Thymus (tissue), 14 donors: Measurements from ENCODE around the gene CCDC149. TPM values are rescaled to one million over a fixed set of nuclear protein-coding genes. Genes with fewer than 3 reads are reported as not detected.
A peak's percentile ranks its signal among the peaks of the same experiment; 100 is the strongest.

Source experiments
- DNase-seq, 9 donors: peaks; one replicate each; pipeline ENCODE4 v3.0.0-alpha.2; 2013; ENCODE audit warnings: low spot score in 9 of 9, low read depth in 6 of 9, missing footprints in 1 of 9
- H3K27ac ChIP-seq, 2 donors: one replicate each; pipeline ENCODE4 v1.5.1; 2013; ENCODE audit warnings: control low read depth in 1 of 2, low read depth in 1 of 2, low read length in 1 of 2, mild to moderate bottlenecking in 1 of 2, moderate library complexity in 1 of 2
- H3K27me3 ChIP-seq, 2 donors: one replicate each; pipeline ENCODE4 v1.5.1; 2013; ENCODE audit warnings: low read length in 1 of 2; ENCODE audit not compliant: control insufficient read depth in 2 of 2, insufficient read depth in 1 of 2
- H3K36me3 ChIP-seq, 2 donors: one replicate each; pipeline ENCODE4 v1.5.1; 2013; ENCODE audit warnings: low read length in 1 of 2, mild to moderate bottlenecking in 1 of 2, moderate library complexity in 1 of 2; ENCODE audit not compliant: control insufficient read depth in 2 of 2, insufficient read depth in 2 of 2
- H3K4me1 ChIP-seq, 2 donors: one replicate each; pipeline ENCODE4 v1.5.1; 2013; ENCODE audit warnings: low read length in 2 of 2; ENCODE audit not compliant: control insufficient read depth in 2 of 2, insufficient read depth in 2 of 2
- H3K4me3 ChIP-seq, 2 donors: one replicate each; pipeline ENCODE4 v1.5.1; 2013; ENCODE audit warnings: low read length in 2 of 2, control low read depth in 1 of 2, mild to moderate bottlenecking in 1 of 2
- H3K9me3 ChIP-seq, 2 donors: one replicate each; pipeline ENCODE4 v1.5.1; 2013; ENCODE audit warnings: low read length in 1 of 2, mild to moderate bottlenecking in 1 of 2; ENCODE audit not compliant: control insufficient read depth in 2 of 2, insufficient read depth in 1 of 2
- WGBS: extraction: QIAGEN DNeasy Blood & Tissue Kit; methylation state at CpG from one replicate; pipeline ENCODE4 v1.1.7; 2013; 5-methylcytosine and 5-hydroxymethylcytosine counted together
- long read RNA-seq, 10 donors: transcript quantifications; one replicate each; lab custom pipeline, GENCODE V29; 2026
- polyA plus RNA-seq: library from polyadenylated mRNA; stranded (reverse); fragments of 200-250 nt; gene quantifications from one replicate; pipeline ENCODE4 v1.2.3, GENCODE V29; 2013
- total RNA-seq: library from RNA; stranded (reverse); fragments of 120-200 nt; gene quantifications from one replicate; pipeline ENCODE4 v1.2.4, GENCODE V29; 2013
- donor health status: healthy.

The CCDC149 gene
- total RNA-seq (1.5 TPM), polyA plus RNA-seq (6.2 TPM)
- long read RNA-seq, donor 1 = 0 reads
- long read RNA-seq, donor 2 = 0 reads
- long read RNA-seq, donor 3, partial matches to known transcripts = 0 of 2 reads
- long read RNA-seq, donor 3, other reads (novel, unspliced or antisense) = 0 of 2 reads
- long read RNA-seq, donor 4, partial matches to known transcripts = 0 of 1 reads
- long read RNA-seq, donor 4, other reads (novel, unspliced or antisense) = 0 of 1 reads
- long read RNA-seq, donor 5, partial matches to known transcripts = 0 of 3 reads
- long read RNA-seq, donor 5, other reads (novel, unspliced or antisense) = 0 of 3 reads
- long read RNA-seq, donor 6, partial matches to known transcripts = 0 of 1 reads
- long read RNA-seq, donor 6, other reads (novel, unspliced or antisense) = 0 of 1 reads
- long read RNA-seq, donor 7, partial matches to known transcripts = 0 of 1 reads
- long read RNA-seq, donor 7, other reads (novel, unspliced or antisense) = 0 of 1 reads
- long read RNA-seq, donor 8 = 0 reads
- long read RNA-seq, donor 9 = 0 reads
- long read RNA-seq, donor 10 = 0 reads

DNA sequence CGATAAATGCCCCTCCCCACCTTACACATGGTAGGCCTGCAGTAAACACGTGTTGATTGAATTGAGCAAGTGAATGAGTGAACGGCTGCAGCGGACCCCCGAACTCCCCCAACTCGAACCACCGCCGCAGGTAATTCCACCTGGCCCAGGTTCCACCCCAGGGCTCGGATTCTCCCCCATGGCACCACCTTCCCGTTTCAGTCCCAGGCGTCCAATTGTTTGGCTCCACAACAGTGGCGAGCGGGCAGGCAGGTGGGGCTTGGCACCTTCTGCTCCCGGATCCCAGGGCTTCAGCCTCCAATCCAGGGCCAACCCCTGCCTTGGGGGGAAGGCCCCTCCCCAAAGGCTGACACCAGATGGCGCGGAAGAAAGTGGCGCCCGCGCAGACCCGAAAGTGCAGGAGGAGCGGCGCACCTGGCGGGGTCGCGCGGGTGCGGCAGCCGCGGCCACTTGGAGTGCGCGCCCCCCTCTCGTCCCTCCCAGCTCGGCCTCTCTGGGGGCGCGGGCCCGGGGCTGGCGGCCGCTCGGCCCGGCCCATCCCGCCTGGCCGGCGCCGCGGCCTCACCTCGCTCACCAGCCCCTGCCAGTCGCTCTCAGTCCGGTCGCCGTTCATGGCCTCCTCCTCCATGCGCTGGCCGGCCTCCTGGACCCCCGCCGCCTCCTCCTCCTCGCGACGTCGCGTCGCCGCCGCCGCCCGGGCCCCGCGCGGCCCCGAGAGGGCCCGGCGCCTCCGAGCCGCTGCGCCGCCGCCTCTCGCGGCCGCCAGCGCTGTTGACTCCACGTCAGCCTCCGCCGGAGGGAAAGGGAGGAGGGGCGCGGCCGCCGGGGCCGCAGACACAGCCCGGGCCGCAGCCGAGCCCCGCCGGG lies at the start of gene CCDC149:
TSS of gene CCDC149 (minus strand) at position 791 of the 867 bp plus-strand sequence. CDS start at position 613, 178 bp downstream.
- no peaks in the 10 kb centered on the region for H3K36me3 ChIP-seq
- H3K4me1 ChIP-seq = no peaks in the 10 kb centered on the region
- H3K27ac ChIP-seq = peak within 1 kb of the TSS in 1 of 2 donors; percentile 73
- peak in 4 of 9 donors; percentile 2 to 23 (median 12) for DNase-seq
- H3K9me3 ChIP-seq = no peaks in the 10 kb centered on the region
- H3K27me3 ChIP-seq = peaks cover 15 to 42% of the 10 kb centered on the region in 2 donors
- 9% methylated on average over 92 of the region's 92 CpGs for WGBS
- H3K4me3 ChIP-seq = peak within 1 kb of the TSS; percentile 16 to 50

GRCh38 chr4:24957886-24958285 lies 45.0 kb upstream of the CCDC149 start:
- 89% methylated on average over 2 of the region's 2 CpGs for WGBS
- no peaks in the 10 kb centered on the region for H3K9me3 ChIP-seq
- H3K4me3 ChIP-seq = no peak overlapping the region
- H3K27me3 ChIP-seq = no peaks in the 10 kb centered on the region
- H3K27ac ChIP-seq = no peak overlapping the region
- H3K36me3 ChIP-seq = no peaks in the 10 kb centered on the region
- DNase-seq = no peak
- no peaks in the 10 kb centered on the region for H3K4me1 ChIP-seq

GRCh38 chr4:24956763-24957162 lies 43.9 kb upstream of the CCDC149 start:
- H3K9me3 ChIP-seq = no peaks in the 10 kb centered on the region
- no peak for DNase-seq
- H3K4me3 ChIP-seq = no peak overlapping the region

GRCh38 chr4:24956091-24956490 lies 43.2 kb upstream of the CCDC149 start:
- no peak for DNase-seq
- no peaks in the 10 kb centered on the region for H3K4me1 ChIP-seq
- 97% methylated on average over 2 of the region's 2 CpGs for WGBS
- no peaks in the 10 kb centered on the region for H3K27me3 ChIP-seq
- no peak overlapping the region for H3K4me3 ChIP-seq
- H3K9me3 ChIP-seq = no peaks in the 10 kb centered on the region
- no peaks in the 10 kb centered on the region for H3K36me3 ChIP-seq
- no peak overlapping the region for H3K27ac ChIP-seq

More at GRCh38 chr4:24956763-24957162, 43.9 kb upstream of the CCDC149 start:
- Histone ChIP-seq H3K4me1 (no peaks in the 10 kb centered on the region), H3K36me3 (no peaks in the 10 kb centered on the region), H3K27me3 (no peaks in the 10 kb centered on the region), H3K27ac (no peak overlapping the region)
- WGBS = 97% methylated on average over 2 of the region's 2 CpGs

GRCh38 chr4:24952667-24953066 lies 39.8 kb upstream of the CCDC149 start:
- 86% methylated on average over 4 of the region's 4 CpGs for WGBS
- H3K4me3 ChIP-seq = no peak overlapping the region
- no peaks in the 10 kb centered on the region for H3K4me1 ChIP-seq
- H3K27ac ChIP-seq = no peak overlapping the region
- H3K27me3 ChIP-seq = no peaks in the 10 kb centered on the region
- no peak for DNase-seq
- no peaks in the 10 kb centered on the region for H3K9me3 ChIP-seq
- H3K36me3 ChIP-seq = no peaks in the 10 kb centered on the region

- DNase-seq = no peak
- H3K9me3 ChIP-seq = no peaks in the 10 kb centered on the region
Measured at GRCh38 chr4:24949970-24950369, 37.1 kb upstream of the CCDC149 start.

DNA sequence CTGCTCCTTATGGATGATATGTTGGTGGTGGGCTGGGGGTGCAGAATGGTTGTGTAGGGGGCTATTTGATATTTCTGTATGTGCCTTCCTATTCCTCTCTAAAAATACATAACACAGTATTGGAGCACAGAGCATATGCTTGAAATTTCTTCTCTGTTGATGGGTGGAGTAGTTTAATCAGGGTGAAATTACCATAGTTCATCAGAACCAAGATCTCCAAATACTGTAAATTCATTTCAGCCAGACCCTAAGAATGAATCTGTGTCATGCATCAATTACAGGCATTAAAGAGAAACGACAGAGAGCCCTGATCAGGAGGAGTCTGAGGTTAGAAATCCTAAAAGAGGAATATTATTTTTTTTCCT lies 25.1 kb upstream of the CCDC149 start:
- Histone ChIP-seq H3K27ac (no peak overlapping the region), H3K36me3 (no peaks in the 10 kb centered on the region), H3K4me3 (no peak overlapping the region), H3K27me3 (no peaks in the 10 kb centered on the region), H3K9me3 (no peaks in the 10 kb centered on the region), H3K4me1 (no peaks in the 10 kb centered on the region)
- DNase-seq = no peak
- 88% methylated on average over 1 of the region's 1 CpG for WGBS

More at GRCh38 chr4:24949970-24950369, 37.1 kb upstream of the CCDC149 start:
- Histone ChIP-seq H3K4me1 (no peaks in the 10 kb centered on the region), H3K4me3 (no peak overlapping the region), H3K36me3 (no peaks in the 10 kb centered on the region), H3K27ac (no peak overlapping the region), H3K27me3 (no peaks in the 10 kb centered on the region)

DNA sequence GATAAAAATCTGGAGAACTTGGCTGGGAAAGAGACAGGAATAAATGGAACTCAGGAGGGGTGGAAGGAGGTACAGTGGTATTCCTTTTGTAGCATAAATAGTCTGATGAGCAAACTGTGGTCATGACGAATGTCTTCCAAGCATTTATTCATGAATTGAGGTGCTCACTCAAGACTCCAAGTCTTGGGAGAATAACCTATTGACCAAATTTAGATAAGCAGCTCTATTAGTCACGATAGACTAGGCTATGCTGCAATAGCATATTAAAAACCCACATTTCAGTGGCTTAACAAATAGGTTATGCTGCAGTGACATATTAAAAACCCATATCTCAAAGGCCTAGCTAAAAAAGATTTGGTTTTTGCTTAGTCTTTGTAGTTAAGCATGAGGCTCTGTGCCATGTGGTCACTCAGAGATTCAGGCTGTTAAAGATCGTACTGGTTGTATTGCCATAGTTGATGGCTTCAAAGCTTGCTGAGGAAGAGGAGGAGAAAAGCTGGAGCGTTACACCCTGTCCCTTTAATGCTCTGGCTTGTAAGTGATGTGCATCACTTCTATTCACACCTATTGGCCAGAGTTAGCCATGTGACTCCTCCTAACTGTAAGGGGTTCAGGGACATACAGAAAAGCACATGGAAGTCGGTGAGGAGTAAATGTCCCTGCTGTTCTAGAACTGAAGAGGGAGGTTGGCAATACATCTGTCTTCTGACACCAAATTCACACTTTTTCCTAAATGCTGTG lies 24.5 kb upstream of the CCDC149 start:
- Histone ChIP-seq H3K4me1 (no peaks in the 10 kb centered on the region), H3K4me3 (no peak overlapping the region), H3K9me3 (no peaks in the 10 kb centered on the region), H3K36me3 (no peaks in the 10 kb centered on the region), H3K27me3 (no peaks in the 10 kb centered on the region), H3K27ac (no peak overlapping the region)
- WGBS = 96% methylated on average over 5 of the region's 5 CpGs
- DNase-seq = no peak
